ENCODE results near the gene JMJD1C.
"Not testable (repeated sequence)": the region's sequence is repeated elsewhere in the genome, so short reads cannot be mapped to it uniquely, and the experiment has no call there.

The JMJD1C gene

GRCh38 chr10:63313066-63313717 lies 152.6 kb downstream of the JMJD1C start:
- DNase-seq (ENCODE audit: extremely low read depth, low read depth) = no peak
- TF ChIP-seq CTCF (IDR thresholded peaks at IDR 0.05; ENCODE audit: low read depth, low read length) = no peak

- no peak for DNase-seq (ENCODE audit: extremely low read depth, low read depth)
- TF ChIP-seq CTCF (IDR thresholded peaks at IDR 0.05; ENCODE audit: low read depth, low read length) = no peak
Measured at GRCh38 chr10:63308628-63309027, 157.1 kb downstream of the JMJD1C start.

- DNase-seq (ENCODE audit: extremely low read depth, low read depth) = no peak
- no peak for TF ChIP-seq CTCF (IDR thresholded peaks at IDR 0.05; ENCODE audit: low read depth, low read length)
Measured at GRCh38 chr10:63304146-63304545, 161.6 kb downstream of the JMJD1C start.

GRCh38 chr10:63300801-63301200 lies 165.0 kb downstream of the JMJD1C start:
- TF ChIP-seq CTCF (IDR thresholded peaks at IDR 0.05; ENCODE audit: low read depth, low read length) = no peak
- DNase-seq (ENCODE audit: extremely low read depth, low read depth) = no peak

- TF ChIP-seq CTCF (IDR thresholded peaks at IDR 0.05; ENCODE audit: low read depth, low read length) = no peak
- DNase-seq (ENCODE audit: extremely low read depth, low read depth) = no peak
Measured at GRCh38 chr10:63297941-63298340, 167.8 kb downstream of the JMJD1C start.

GRCh38 chr10:63294781-63295180 lies 171.0 kb downstream of the JMJD1C start:
- TF ChIP-seq CTCF (IDR thresholded peaks at IDR 0.05; ENCODE audit: low read depth, low read length) = no peak
- DNase-seq (ENCODE audit: extremely low read depth, low read depth) = no peak

- not testable (repeated sequence) for DNase-seq (ENCODE audit: extremely low read depth, low read depth)
Measured at GRCh38 chr10:63292847-63293246, 172.9 kb downstream of the JMJD1C start.

- TF ChIP-seq CTCF (IDR thresholded peaks at IDR 0.05; ENCODE audit: low read depth, low read length) = no peak
- DNase-seq (ENCODE audit: extremely low read depth, low read depth) = no peak
Measured at GRCh38 chr10:63288170-63288569, 177.6 kb downstream of the JMJD1C start.

All from AG09319 (cell line).